ENCODE results near the gene PARD3. TPM values are rescaled to one million over a fixed set of nuclear protein-coding genes. Genes with fewer than 3 reads are reported as not detected.
"Not testable (repeated sequence)": the region's sequence is repeated elsewhere in the genome, so short reads cannot be mapped to it uniquely, and the experiment has no call there.

The PARD3 gene
- total RNA-seq, 2 donors from 2014 or later = 31.6 to 41.6 TPM

- H3K4me1 ChIP-seq = peaks cover 0 to 18% of the 10 kb centered on the region in 2 donors
- H3K27ac ChIP-seq = peak overlapping the region in 1 of 2 donors; percentile 8
- no peak for TF ChIP-seq CTCF (IDR thresholded peaks at IDR 0.05)
- no peaks in the 10 kb centered on the region for H3K27me3 ChIP-seq
- no peaks in the 10 kb centered on the region for H3K36me3 ChIP-seq
- no peaks in the 10 kb centered on the region for H3K9me3 ChIP-seq
- H3K4me3 ChIP-seq = no peak overlapping the region
- DNase-seq (ENCODE audit: low spot score) = no peak
Observed at GRCh38 chr10:34433241-34434076, 381.6 kb downstream of the PARD3 start.

GRCh38 chr10:34432589-34432988 lies 382.5 kb downstream of the PARD3 start:
- peaks cover 0 to 18% of the 10 kb centered on the region in 2 donors for H3K4me1 ChIP-seq
- no peaks in the 10 kb centered on the region for H3K36me3 ChIP-seq
- H3K27me3 ChIP-seq = no peaks in the 10 kb centered on the region
- no peak for DNase-seq (ENCODE audit: low spot score)
- TF ChIP-seq CTCF (IDR thresholded peaks at IDR 0.05) = no peak
- peak overlapping the region in 1 of 2 donors; percentile 5 for H3K27ac ChIP-seq
- no peaks in the 10 kb centered on the region for H3K9me3 ChIP-seq
- H3K4me3 ChIP-seq = no peak overlapping the region

GRCh38 chr10:34430685-34431084 lies 384.4 kb downstream of the PARD3 start:
- Histone ChIP-seq H3K36me3 (no peaks in the 10 kb centered on the region), H3K4me1 (peaks cover 0 to 18% of the 10 kb centered on the region in 2 donors), H3K9me3 (no peaks in the 10 kb centered on the region), H3K4me3 (no peak overlapping the region), H3K27ac (no peak overlapping the region), H3K27me3 (no peaks in the 10 kb centered on the region)
- no peak for TF ChIP-seq CTCF (IDR thresholded peaks at IDR 0.05)
- DNase-seq (ENCODE audit: low spot score) = no peak

- H3K4me3 ChIP-seq = no peak overlapping the region
- H3K36me3 ChIP-seq = no peaks in the 10 kb centered on the region
- no peak for TF ChIP-seq CTCF (IDR thresholded peaks at IDR 0.05)
- no peaks in the 10 kb centered on the region for H3K27me3 ChIP-seq
- peaks cover 0 to 8% of the 10 kb centered on the region in 2 donors for H3K4me1 ChIP-seq
- H3K27ac ChIP-seq = no peak overlapping the region
- no peak for DNase-seq (ENCODE audit: low spot score)
- H3K9me3 ChIP-seq = no peaks in the 10 kb centered on the region
Observed at GRCh38 chr10:34428501-34428900, 386.6 kb downstream of the PARD3 start.

- no peak for DNase-seq (ENCODE audit: low spot score)
- no peaks in the 10 kb centered on the region for H3K36me3 ChIP-seq
- TF ChIP-seq CTCF (IDR thresholded peaks at IDR 0.05) = no peak
- H3K27me3 ChIP-seq = no peaks in the 10 kb centered on the region
- peaks cover 0 to 5% of the 10 kb centered on the region in 2 donors for H3K4me1 ChIP-seq
- no peaks in the 10 kb centered on the region for H3K9me3 ChIP-seq
- H3K27ac ChIP-seq = no peak overlapping the region
- H3K4me3 ChIP-seq = no peak overlapping the region
Observed at GRCh38 chr10:34427911-34428216, 387.2 kb downstream of the PARD3 start.

GRCh38 chr10:34427158-34427910 lies 387.8 kb downstream of the PARD3 start:
- H3K9me3 ChIP-seq; H3K27me3 ChIP-seq; H3K4me3 ChIP-seq; H3K36me3 ChIP-seq; H3K27ac ChIP-seq; H3K4me1 ChIP-seq; DNase-seq (ENCODE audit: low spot score): not testable (repeated sequence)

GRCh38 chr10:34426538-34427157 lies 388.4 kb downstream of the PARD3 start:
- H3K27me3 ChIP-seq; H3K4me1 ChIP-seq; H3K9me3 ChIP-seq; H3K27ac ChIP-seq; DNase-seq (ENCODE audit: low spot score); H3K4me3 ChIP-seq; H3K36me3 ChIP-seq: not testable (repeated sequence)
